Activated CD4-positive, alpha-beta T cell treated with anti-CD3 and anti-CD28 coated beads, Interleukin-2, amount 50 U/mL, for 24 hours (primary cell): ENCODE results near the gene ITPKB.
"Not testable (repeated sequence)": the region's sequence is repeated elsewhere in the genome, so short reads cannot be mapped to it uniquely, and the experiment has no call there.

ENCODE experiments used
- DNase-seq, 2 donors: peaks; one replicate each; pipeline ENCODE4 v3.0.0-alpha.2; 2020; ENCODE audit warnings: low read depth in 1 of 2, low spot score in 1 of 2

The ITPKB gene

DNA sequence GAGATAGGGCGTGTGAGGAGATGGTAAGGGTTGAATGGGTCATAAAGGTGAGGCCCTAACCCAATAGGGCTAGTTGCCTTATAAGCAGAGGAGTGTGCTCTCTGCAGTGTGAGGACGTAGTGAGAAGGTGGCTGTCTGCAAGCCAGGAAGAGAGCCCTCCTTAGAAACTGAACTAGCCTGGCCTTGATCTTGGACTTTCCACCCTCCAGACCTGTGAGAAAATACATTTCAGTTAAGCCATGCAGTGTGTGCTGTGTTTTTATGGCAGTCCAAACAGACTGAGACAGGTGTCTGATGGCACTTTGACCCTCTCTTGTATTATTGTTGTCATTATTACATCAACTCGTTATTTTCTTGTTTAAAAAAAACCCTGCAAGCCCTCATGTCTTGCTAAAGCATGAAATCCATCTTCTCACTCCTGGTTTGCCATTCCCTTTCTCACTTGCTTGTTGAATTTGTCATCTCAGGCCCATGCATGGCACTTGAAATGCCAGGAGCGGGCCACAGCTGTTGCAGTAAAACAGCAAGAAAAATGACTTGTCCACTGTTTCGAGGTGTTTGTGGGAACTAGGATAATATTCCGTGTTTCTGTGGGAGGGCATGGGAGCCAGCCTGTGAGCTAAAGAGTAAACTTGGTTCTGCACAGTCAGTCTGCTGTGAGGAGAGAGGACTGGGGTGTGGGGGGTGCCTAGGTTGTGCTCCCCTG lies 111.9 kb downstream of the ITPKB start:
- no peak for DNase-seq

DNA sequence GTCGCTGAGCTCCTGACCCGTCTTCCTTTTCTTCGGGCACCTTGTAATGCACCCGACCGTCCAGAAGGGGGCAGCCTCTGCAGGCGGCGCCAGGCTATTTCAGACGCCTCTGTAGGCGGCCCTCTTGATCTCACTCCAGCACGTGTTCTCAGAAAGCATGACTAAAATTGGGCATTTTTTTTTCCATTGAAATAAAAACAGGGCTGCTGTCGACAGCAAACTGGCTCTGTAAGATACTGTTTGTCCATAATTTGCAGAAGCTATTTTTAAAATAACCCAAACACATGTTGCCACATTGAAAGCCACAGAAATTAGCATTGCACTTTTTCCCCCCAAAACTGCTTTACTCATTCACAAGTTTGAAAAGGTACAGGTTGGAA lies 112.5 kb downstream of the ITPKB start:
- DNase-seq: peak; percentile 61 to 79

DNA sequence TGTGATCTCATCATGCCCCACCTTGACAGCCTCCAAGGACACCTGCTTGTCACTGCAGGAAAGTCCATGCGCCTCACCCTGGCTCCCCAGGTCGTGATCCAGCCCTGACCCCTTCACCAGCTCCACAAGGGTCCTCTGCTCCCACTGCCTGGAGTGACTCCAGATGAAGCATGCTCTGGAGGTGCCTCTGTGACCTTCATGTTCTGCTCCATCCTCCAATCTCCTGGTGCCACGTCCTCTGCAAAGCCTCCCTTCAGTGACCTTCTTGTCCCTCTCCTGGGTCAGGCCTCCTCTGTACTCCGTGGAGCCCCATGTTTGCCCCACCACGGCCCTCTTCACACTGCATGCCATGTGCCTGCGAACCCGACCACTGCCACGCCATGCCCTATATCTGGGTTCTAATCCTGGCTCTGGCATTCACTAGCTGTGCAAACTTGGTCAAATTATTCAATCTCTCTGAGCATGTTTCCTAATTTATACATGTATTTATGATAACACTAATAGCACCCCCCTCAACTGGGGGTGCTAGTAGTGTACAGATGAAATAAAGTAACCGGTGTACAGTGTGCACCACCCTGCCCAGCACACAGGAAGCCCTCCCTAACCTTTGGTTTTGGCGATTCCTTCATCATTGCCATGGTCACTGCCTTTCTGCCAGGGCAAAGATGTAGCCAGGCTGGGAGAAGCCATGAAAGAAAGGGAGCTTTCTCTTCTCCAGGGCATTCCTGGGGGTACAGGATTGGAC lies 113.1 kb downstream of the ITPKB start:
- DNase-seq: no peak

DNA sequence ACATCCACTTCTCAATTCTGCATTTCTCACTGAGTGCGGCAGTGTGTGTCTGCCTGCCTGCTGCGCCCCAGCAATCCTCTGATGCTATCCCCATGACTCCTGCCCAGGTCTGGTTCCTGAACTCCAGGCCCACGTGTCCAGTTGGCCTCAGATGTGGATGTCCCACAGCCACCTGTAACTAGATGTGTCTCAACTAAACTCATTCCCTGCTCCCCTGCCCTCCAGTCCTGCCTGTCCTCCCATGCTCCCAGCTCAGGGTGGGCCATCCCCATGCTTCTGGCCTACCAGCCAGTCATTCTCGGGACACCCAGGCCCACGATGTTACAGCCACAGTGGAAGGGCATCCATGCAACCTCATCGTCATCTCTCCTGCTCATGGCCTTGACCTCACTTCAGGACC lies 113.8 kb downstream of the ITPKB start:
- DNase-seq: no peak

DNA sequence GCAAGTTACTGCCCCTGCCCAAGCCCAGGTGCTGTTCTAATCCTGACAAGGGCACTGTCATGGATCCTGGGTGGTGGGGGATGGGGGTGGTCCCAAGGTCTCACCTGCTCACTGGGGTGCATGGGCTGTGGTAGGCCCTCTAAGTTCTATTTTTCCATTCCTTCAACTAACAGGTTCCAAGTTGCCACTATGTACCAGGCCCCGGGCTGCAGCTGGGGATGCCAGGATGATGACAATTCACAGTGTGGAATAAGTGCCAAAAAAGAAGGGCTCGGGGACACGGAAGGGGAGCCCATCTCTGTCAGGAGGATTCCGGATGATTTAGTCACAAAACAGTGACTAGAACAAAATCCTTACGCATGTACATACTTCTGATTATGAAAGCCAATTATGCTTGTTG lies 114.6 kb downstream of the ITPKB start:
- no peak for DNase-seq

DNA sequence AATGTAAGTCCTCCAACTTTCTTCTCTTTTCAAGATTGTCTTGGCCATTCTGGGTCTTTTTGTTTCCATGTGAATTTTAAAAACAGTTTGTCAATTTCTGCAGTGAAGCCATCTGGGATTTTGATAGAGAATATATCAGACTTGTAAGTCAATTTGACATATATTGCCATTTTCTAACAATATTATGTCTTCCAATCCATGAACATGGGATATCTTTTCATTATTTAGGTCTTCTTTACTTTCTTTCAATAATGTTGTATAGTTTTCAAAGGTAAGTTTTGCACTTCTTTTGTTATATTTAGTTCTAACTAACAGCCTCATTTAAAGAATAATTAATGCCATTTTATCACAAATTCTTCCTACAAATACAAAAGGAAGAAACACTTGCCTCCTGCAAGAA lies 117.1 kb downstream of the ITPKB start:
- no peak for DNase-seq

DNA sequence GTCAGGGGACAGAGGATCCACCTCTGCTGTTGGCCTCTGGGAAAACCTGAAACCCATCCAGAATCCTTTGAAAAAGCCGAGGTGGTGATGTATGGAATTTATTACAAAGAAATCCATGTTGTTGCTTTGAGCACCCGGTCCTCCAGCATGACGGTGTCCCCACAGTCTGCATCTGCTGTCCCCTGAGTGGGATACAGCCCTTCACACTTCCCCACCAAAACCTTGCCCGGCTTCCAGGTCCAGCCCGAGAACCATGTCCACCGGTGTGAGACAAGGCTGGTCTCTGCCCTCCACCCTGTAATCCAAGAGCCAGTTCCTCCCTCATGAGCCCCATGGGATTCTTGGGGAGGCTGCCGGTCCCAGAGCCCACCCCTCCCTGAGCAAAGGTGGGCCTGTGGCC lies 120.1 kb downstream of the ITPKB start:
- no peak for DNase-seq

DNA sequence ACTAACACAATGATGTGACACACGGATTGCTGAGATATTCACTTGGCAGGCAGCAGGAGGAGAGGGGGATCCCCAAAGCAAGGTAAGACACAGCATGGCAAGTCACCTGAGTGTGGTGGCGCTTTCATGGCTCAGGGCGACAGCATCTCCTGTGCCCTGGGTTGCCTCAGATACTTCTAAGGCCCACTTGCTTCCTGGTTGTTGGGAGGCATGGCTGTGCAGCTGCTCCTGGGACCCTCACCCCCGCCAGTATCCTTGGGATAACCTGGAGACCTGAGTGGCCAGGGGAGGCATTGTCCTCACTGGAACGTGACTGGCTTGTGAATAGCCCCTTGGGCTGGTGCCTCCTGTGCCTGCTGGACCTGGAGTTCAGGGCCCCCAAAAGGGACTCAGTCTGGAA lies 120.7 kb downstream of the ITPKB start:
- DNase-seq: no peak

DNA sequence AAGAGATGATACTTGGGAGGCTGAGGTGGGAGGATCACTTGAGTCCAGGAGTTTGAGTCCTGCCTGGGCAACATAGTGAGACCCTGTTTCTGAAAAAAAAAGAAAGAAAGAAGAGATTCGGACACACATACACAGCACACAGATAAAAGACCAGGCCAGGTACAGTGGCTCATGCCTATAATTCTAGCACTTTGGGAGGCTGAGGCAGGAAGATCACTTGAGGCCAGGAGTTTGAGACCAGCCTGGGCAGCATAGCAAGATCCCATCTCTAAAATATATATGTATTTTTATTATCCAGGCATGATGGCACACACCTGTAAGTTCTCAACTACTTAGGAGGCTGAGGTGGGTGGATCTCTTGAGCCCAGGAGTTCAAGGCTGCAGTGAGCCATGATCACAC lies 121.4 kb downstream of the ITPKB start:
- DNase-seq: not testable (repeated sequence)

DNA sequence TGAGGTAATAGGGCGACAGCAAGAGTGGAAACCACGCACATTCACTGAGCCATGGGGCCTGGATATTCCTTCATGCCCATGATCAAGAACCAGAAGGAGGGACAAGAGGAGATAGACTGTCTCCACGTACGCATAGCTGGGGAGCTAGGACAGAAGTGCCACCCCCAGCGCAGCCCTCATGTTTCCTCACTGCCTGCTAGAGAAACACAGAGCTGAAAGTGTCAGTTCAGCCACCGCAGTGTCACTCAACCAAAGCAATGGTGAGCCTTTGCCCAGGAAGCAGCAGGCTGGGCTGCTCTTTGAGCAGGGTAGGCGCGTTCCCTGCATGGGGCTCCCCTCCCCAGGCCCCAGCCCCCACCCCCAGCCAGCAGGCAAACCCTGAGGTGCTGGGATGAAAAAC lies 122.0 kb downstream of the ITPKB start:
- no peak for DNase-seq

DNA sequence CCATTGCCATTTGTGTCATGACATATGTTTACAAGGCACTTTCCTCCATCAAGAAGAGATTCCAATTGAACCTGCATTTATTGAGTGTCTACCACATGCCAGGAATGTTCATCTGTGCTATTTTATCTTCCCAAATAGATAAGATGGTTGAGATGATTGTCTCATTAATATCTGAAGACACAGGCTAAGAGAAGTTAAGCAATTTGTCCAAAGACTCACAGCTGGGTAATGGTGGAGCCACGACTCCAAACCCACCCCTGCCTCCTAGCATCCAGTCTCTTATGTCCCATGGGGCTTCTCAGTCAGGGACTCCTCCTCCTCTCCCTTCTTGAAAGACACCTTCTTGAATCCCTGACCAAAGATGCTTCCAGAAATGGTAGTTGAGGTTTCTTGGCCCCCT lies 122.4 kb downstream of the ITPKB start:
- DNase-seq: no peak

DNA sequence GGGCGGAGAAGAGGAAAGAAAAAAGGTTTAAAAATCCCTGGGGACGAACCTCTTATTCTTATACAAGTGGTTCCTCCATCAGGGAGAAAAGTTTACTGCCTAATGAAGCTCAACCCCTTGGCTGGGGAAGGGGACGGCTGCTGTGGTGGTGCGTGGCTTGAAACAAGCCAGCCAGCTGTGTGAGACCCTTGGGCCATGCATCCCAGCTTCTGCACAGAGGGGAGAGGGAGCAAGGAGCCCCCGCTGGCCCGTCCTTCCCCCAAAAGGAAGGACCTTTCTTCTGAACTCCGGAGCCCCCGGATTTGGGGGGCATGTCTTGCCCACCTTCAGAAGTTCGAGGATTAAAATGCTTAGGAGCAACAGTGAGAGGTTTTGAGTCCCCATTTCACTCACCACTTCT lies 123.2 kb downstream of the ITPKB start:
- no peak for DNase-seq

DNA sequence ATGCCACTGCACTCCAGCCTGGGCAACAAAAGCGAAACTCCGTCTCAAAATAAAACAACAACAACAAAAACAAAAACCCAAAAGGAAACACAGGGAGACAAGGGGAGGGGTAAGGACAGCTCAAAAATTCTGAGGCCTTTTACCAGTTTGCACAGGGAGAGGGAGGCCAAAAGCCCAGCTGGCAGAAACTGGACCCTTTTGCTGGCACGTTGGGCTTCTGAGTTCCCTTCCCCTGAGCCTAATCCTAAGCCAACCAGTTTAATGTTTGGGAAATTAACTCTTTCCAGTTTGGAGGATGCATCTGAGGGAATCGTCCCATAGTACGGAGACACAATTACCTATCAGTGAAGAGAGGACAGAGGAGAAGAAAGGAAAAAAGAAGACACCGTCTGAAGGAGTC lies 127.1 kb downstream of the ITPKB start:
- not testable (repeated sequence) for DNase-seq

DNA sequence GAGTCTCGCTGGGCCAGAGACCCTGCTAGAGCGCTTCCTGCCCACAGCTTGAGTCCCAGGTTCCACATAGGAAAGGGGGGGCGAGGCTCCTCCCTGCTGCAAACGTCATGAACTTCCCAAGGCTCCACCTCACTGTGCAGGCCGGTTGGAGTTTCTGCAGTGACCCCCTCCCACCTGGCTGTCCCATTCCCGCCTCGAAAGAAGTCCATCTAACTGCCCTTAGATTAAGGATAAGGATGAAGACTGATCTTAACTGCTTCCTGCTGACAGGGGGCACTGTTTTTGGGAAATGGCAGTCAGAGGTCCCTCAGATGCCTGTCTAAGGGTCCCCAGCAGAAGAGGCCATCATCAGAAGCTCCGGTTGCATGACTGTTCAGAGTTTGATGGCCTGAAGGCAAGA lies 127.8 kb downstream of the ITPKB start:
- no peak for DNase-seq

DNA sequence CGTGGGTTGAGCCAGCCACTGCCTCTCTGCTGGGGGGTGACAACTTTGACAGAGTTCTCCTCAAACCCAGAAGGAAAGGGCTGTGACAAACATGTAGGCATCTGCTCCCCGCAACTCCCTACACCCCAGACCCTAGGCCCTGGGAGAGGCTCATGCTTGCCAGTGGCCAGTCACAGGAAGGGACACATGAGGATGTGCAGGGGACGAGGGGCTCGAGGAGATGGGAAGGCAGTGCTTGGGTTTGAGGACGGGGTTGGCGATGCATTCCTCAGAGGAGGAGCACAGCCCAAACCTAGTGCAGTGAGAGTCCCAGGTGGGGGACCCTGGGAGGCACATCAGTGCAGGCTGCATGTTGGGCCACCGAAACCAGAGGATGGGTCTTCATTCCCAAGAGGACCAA lies 128.4 kb downstream of the ITPKB start:
- DNase-seq: no peak

DNA sequence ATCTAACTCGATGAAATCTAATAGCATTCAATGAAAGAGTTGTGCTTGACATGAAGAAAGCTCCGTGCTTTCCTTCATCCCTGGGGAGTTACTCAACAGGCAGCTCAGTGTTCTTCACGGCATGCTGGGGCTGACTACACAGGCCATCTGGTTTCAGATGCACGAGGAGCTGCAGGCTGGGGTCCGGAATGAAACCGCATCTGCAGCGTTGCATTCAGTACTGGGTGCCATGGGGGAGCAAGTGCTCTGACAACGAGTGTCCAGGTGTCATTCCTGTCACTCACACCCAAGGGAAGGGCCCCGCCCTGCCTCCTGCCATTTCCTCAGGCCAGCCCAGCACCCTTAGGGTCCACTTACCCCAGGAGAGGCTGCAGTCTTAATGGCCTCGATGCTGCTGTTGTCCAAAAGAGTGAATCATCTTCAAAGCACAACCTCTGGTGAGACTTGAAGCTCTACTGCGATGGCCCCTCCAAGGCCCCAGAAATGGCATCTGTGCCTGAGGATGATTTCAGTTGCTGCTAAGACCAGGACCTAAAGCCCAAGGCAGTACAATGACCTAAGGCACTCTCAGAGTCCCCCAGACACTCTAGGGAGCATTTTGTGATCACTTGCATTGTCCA lies 129.1 kb downstream of the ITPKB start:
- no peak for DNase-seq

DNA sequence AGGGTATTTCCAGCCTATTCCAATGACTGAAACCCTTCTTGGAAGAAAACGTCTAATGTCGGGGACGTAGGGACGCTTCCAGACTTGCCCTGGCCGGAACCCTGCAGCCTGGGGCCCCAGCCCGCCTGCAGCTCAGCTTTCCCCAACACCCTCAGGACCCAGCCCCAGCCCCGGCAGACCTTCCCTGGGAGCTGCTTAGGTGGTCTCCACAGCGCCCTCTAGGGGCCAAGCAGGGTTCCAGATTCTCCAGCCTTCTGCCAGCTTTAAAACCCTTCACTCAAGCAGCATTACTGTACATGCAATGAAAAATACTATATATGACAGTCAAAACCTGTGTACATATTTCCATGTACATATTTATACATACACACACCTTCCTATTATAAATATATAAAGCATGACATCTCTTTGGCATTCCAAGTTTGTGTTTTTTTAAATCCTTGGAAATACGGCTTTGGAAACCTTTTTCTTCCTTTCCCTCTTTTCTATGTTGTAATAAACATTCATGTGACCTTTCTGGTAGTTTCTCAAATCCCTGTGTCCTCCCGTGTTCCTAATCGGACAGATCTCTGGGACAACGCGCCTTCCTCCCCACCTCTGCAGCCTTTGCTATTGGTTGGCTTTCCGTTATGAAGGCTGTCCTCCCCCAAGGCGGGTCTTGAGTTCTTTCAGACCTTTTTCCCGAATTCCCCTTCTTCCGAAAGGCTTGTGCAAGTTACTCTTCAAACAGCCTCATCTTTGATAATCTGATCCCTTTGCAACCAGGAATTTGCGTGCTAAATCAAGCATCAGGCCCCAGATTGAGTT lies 130.2 kb downstream of the ITPKB start:
- DNase-seq: peak; percentile 44 to 46

DNA sequence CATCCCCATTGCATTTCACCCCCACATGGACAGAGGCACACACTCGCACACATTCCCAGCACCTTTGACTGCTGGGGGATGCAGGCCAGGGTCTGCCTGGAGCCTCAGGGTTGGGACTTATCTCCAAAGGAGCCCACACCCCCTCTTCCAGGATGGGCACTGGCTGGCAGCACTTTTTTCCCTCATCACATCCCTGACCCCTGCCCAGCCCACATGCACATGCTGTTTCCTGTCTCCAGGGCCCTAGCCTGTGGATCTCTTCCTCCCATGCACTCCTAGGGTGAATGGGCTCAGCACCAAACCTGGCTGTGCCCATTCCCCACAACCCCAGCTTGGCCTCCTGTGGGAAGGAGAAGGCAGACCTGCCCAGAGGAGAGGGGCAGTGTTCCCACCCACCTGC lies 131.3 kb downstream of the ITPKB start:
- DNase-seq: no peak

DNA sequence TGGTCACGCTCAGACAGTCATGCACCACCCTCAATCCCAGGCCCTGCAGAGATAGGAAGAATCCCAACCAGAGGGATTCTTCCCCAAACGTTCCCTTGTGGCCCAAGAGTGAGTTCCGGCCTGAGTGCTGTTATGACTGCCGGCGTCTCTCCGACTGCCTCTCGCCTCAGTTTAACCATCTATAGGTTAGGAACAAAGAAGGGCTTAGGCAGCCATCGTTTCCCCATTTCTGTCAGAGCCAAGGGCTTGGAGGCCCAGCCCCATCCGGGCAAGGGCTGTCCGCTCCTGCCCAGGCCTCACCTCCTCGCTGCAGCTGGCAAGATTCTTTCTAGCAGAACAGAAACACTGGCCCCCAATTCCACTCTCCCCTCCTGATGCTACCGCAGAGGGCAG lies 131.8 kb downstream of the ITPKB start:
- DNase-seq: no peak

DNA sequence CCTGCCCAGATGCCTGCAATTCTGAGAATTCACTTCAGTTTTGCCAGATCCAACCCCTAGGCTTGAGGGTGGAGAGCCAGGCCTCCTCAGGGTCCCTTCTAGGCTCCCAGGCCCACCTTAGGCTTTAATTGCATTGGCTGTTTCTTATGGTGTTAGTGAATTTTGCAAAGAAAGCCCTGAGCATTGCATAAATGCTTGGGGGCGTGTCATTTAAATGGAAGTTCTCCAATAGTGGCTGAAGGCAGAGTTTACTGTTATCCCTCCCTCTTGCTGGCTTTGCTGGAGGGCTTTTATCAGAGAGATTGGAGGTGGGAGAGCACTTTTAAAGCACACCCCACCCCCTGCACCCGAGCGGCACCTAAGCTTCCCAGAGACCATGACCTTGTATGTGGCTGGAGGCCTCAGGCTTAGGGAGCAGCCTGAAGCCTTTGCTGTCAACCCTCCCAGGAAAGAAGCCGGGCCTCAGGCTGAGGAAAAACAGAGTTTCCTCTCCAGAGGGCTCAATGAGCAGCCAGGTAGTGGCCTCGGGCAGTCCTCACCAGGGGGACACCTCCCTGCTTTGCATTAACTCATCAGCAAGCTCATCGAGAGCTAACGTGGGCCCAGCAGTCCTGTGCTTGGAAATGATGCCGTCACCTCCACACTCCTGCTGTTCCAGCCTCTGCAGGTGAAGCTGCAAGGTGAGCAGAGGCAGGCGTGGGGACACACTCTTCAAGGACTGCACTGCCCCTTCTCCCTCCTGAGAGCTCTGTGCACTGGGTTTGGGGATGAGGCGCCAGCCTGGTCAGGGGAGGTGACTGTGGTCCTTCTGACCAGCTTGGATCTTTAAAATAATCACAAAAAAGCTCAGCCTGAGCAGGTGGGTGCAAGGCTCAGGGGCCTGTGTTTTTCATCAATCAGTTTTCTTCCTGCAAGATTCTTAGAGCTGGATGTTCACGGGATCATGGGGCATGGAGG lies 132.5 kb downstream of the ITPKB start:
- no peak for DNase-seq
